Endothelial cell (in vitro differentiated cells): ENCODE data around the gene VLDLR. TPM values are rescaled to one million over a fixed set of nuclear protein-coding genes. Genes with fewer than 3 reads are reported as not detected.

ENCODE experiments used
- DNase-seq: peaks from one replicate; pipeline ENCODE4 v3.0.0; 2021; ENCODE audit warnings: low spot score
- H3K27ac Mint-ChIP-seq: one replicate; pipeline ENCODE4 v1.8.0; 2021; ENCODE audit warnings: mixed read lengths, inconsistent platforms; ENCODE audit not compliant: unreplicated experiment
- H3K27me3 Mint-ChIP-seq: one replicate; pipeline ENCODE4 v1.8.0; 2021; ENCODE audit warnings: mild to moderate bottlenecking, moderate library complexity, mixed read lengths, inconsistent platforms; ENCODE audit not compliant: unreplicated experiment
- H3K36me3 Mint-ChIP-seq: one replicate; pipeline ENCODE4 v1.8.0; 2021; ENCODE audit warnings: mild to moderate bottlenecking, low read depth, mixed read lengths, inconsistent platforms; ENCODE audit not compliant: unreplicated experiment
- H3K4me1 Mint-ChIP-seq: one replicate; pipeline ENCODE4 v1.8.0; 2021; ENCODE audit warnings: mild to moderate bottlenecking, mixed read lengths, inconsistent platforms; ENCODE audit not compliant: unreplicated experiment
- H3K4me3 Mint-ChIP-seq: one replicate; pipeline ENCODE4 v1.8.0; 2021; ENCODE audit warnings: mild to moderate bottlenecking, mixed read lengths, inconsistent platforms; ENCODE audit not compliant: unreplicated experiment
- H3K9me3 Mint-ChIP-seq: one replicate; pipeline ENCODE4 v1.8.0; 2021; ENCODE audit warnings: mixed read lengths, inconsistent platforms; ENCODE audit not compliant: unreplicated experiment
- CTCF ChIP-seq: fragments of 200-600 bp; sonication (generic); IDR thresholded peaks from one replicate; pipeline ENCODE4 v1.5.0; 2021; ENCODE audit warnings: antibody characterized with exemption; ENCODE audit not compliant: unreplicated experiment
- long read RNA-seq: library from polyadenylated mRNA; unstranded; transcript quantifications from one replicate; pipeline ENCODE4 v2.0.0, GENCODE V29; 2020; ENCODE audit not compliant: unreplicated experiment
- total RNA-seq: library from RNA; stranded (reverse); fragmentation: NEBNext Ultra II Directional; extraction: Animal tissue kit (Norgen Biotek cat#: 25700); gene quantifications from one replicate; pipeline ENCODE4 v1.2.1, GENCODE V29; 2021; ENCODE audit not compliant: unreplicated experiment

Gene VLDLR
- 4.4 TPM for total RNA-seq
- long read RNA-seq, partial matches to known transcripts, result 1 of 1 reads
- long read RNA-seq, other reads (novel, unspliced or antisense), result 0 of 1 reads

GRCh38 chr9:2621722-2622460 is at the start of gene VLDLR:
Gene VLDLR (plus strand): TSS chr9:2621787. CDS start chr9:2622190, 403 bp downstream.
- Mint-ChIP-seq H3K4me1 (peaks cover 12% of the 10 kb centered on the region), H3K9me3 (no peaks in the 10 kb centered on the region)

GRCh38 chr9:2574203-2574602 is 47.4 kb upstream of the VLDLR start:
- H3K27me3 Mint-ChIP-seq, result peaks cover 3% of the 10 kb centered on the region
- no peak for DNase-seq
- no peak overlapping the region for H3K4me3 Mint-ChIP-seq
- TF ChIP-seq CTCF, result no peak
- no peaks in the 10 kb centered on the region for H3K4me1 Mint-ChIP-seq
- no peak overlapping the region for H3K27ac Mint-ChIP-seq
- H3K9me3 Mint-ChIP-seq, result no peaks in the 10 kb centered on the region
- H3K36me3 Mint-ChIP-seq, result no peaks in the 10 kb centered on the region

More at GRCh38 chr9:2621722-2622460, at the start of gene VLDLR:
- Mint-ChIP-seq H3K27ac (no peak within 1 kb of the TSS), H3K4me3 (peak within 1 kb of the TSS; percentile 93), H3K36me3 (peaks cover 4% of the 10 kb centered on the region), H3K27me3 (peaks cover 12% of the 10 kb centered on the region)
- peak; percentile 43 for DNase-seq
- no peak for TF ChIP-seq CTCF

GRCh38 chr9:2576631-2577030 is 45.0 kb upstream of the VLDLR start:
- Mint-ChIP-seq H3K9me3 (no peaks in the 10 kb centered on the region), H3K27ac (no peak overlapping the region), H3K4me1 (no peaks in the 10 kb centered on the region), H3K36me3 (no peaks in the 10 kb centered on the region), H3K4me3 (no peak overlapping the region), H3K27me3 (peaks cover 1% of the 10 kb centered on the region)
- no peak for TF ChIP-seq CTCF
- DNase-seq, result no peak

- Mint-ChIP-seq H3K36me3 (no peaks in the 10 kb centered on the region), H3K27me3 (no peaks in the 10 kb centered on the region), H3K4me1 (no peaks in the 10 kb centered on the region), H3K9me3 (no peaks in the 10 kb centered on the region), H3K4me3 (no peak overlapping the region), H3K27ac (no peak overlapping the region)
- DNase-seq, result no peak
- TF ChIP-seq CTCF, result no peak
Measured at GRCh38 chr9:2583308-2584013, 38.1 kb upstream of the VLDLR start.

GRCh38 chr9:2591967-2592366 is 29.6 kb upstream of the VLDLR start:
- H3K4me3 Mint-ChIP-seq, result no peak overlapping the region
- no peaks in the 10 kb centered on the region for H3K4me1 Mint-ChIP-seq
- H3K27me3 Mint-ChIP-seq, result peaks cover 1% of the 10 kb centered on the region
- no peak overlapping the region for H3K27ac Mint-ChIP-seq
- no peaks in the 10 kb centered on the region for H3K36me3 Mint-ChIP-seq
- DNase-seq, result no peak
- TF ChIP-seq CTCF, result no peak
- no peaks in the 10 kb centered on the region for H3K9me3 Mint-ChIP-seq
